ENCODE data around the gene SEMA3F.

SEMA3F gene

DNA sequence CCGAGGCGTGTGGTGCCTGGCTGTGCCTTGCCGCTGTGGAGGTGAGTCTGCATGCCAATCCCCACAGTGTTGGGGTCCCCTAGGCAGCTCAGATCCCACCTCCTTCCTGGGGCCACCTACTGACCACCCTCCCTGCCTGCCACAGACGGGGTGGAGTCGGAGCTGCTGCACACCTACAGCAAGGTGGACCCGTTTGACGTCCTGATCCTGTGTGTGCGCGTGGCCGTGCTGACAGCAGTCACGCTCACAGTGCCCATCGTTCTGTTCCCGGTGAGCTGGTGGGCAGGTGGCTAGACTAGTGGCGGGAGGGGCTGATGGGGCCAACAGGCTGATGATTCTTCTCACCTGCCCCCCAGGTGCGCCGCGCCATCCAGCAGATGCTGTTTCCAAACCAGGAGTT lies 63.3 kb downstream of the SEMA3F start:
- TF ChIP-seq EP300 (IDR thresholded peaks at IDR 0.05; ENCODE audit: borderline replicate concordance) (no peak), YY1 (IDR thresholded peaks at IDR 0.05; ENCODE audit: low read depth) (no peak), FOXM1 (IDR thresholded peaks at IDR 0.05; ENCODE audit: borderline replicate concordance, low read depth) (no peak), CREB1 (IDR thresholded peaks at IDR 0.05; ENCODE audit: low read depth) (no peak)

DNA sequence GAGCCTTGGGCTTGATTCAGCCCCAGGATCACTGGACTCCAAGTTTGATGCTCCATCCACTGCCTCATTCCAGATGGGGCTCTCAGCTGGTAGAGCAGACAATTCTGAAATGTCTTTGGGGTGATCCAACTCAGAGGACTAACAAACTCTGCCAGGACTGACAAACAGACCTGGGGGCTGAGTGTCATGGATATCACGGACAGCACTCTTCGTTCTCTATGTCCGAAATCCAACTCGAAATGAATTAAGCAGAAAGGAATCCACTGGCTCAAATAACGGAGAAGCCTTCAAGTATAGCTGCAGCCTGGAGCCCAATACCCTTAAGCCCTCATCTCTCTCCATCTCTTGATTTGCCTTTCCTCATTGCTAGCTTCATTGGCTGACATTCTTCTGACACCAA lies 64.2 kb downstream of the SEMA3F start:
- TF ChIP-seq, protein P1, sequence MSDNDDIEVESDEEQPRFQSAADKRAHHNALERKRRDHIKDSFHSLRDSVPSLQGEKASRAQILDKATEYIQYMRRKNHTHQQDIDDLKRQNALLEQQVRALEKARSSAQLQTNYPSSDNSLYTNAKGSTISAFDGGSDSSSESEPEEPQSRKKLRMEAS (IDR thresholded peaks at IDR 0.05) = no peak
- TF ChIP-seq NFIC (IDR thresholded peaks at IDR 0.05) = no peak
- no peak for TF ChIP-seq EGR1 (IDR thresholded peaks at IDR 0.05)
- no peak for TF ChIP-seq CEBPB (IDR thresholded peaks at IDR 0.05)
- no peak for TF ChIP-seq TEAD4 (IDR thresholded peaks at IDR 0.05)
- no peak for TF ChIP-seq CREB1 (IDR thresholded peaks at IDR 0.05; ENCODE audit: low read depth)
- TF ChIP-seq YY1 (IDR thresholded peaks at IDR 0.05; ENCODE audit: low read depth) = no peak
- TF ChIP-seq EP300 (IDR thresholded peaks at IDR 0.05; ENCODE audit: borderline replicate concordance) = no peak
- TF ChIP-seq, protein P2, sequence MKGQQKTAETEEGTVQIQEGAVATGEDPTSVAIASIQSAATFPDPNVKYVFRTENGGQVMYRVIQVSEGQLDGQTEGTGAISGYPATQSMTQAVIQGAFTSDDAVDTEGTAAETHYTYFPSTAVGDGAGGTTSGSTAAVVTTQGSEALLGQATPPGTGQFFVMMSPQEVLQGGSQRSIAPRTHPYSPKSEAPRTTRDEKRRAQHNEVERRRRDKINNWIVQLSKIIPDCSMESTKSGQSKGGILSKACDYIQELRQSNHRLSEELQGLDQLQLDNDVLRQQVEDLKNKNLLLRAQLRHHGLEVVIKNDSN (IDR thresholded peaks at IDR 0.05) = no peak
- TF ChIP-seq ZBTB7A (IDR thresholded peaks at IDR 0.05; ENCODE audit: low read depth) = no peak
- TF ChIP-seq TAF1 (IDR thresholded peaks at IDR 0.05; ENCODE audit: low read depth) = no peak
- no peak for TF ChIP-seq FOXM1 (IDR thresholded peaks at IDR 0.05; ENCODE audit: borderline replicate concordance, low read depth)
- TF ChIP-seq TCF12 (IDR thresholded peaks at IDR 0.05; ENCODE audit: low read depth) = no peak
- TF ChIP-seq, protein P3, sequence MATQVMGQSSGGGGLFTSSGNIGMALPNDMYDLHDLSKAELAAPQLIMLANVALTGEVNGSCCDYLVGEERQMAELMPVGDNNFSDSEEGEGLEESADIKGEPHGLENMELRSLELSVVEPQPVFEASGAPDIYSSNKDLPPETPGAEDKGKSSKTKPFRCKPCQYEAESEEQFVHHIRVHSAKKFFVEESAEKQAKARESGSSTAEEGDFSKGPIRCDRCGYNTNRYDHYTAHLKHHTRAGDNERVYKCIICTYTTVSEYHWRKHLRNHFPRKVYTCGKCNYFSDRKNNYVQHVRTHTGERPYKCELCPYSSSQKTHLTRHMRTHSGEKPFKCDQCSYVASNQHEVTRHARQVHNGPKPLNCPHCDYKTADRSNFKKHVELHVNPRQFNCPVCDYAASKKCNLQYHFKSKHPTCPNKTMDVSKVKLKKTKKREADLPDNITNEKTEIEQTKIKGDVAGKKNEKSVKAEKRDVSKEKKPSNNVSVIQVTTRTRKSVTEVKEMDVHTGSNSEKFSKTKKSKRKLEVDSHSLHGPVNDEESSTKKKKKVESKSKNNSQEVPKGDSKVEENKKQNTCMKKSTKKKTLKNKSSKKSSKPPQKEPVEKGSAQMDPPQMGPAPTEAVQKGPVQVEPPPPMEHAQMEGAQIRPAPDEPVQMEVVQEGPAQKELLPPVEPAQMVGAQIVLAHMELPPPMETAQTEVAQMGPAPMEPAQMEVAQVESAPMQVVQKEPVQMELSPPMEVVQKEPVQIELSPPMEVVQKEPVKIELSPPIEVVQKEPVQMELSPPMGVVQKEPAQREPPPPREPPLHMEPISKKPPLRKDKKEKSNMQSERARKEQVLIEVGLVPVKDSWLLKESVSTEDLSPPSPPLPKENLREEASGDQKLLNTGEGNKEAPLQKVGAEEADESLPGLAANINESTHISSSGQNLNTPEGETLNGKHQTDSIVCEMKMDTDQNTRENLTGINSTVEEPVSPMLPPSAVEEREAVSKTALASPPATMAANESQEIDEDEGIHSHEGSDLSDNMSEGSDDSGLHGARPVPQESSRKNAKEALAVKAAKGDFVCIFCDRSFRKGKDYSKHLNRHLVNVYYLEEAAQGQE (IDR thresholded peaks at IDR 0.05; ENCODE audit: low read depth) = no peak
- TF ChIP-seq RAD21 (IDR thresholded peaks at IDR 0.05; ENCODE audit: low read depth) = no peak

DNA sequence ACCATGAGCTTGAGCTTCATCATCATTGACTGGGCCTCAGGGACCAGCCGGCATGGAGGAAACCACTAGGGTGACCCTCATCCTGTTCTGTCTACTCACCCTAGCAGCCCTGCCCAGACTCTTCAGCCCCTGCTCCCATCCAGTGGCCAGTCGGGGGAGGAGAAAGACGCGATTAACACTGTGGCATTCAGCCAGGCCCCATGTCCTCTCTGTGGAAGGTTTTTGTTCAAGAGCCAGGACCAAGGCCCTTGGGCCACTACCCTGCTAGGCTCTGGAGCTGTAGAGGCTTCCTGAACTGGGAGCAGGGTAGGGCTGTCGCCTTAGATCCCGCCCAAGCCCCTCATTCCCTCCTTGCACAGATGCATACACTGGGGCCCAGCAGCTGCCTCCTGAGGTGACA lies 65.0 kb downstream of the SEMA3F start:
- TF ChIP-seq, protein P2 (IDR thresholded peaks at IDR 0.05) = no peak
- TF ChIP-seq EGR1 (IDR thresholded peaks at IDR 0.05) = no peak
- no peak for TF ChIP-seq CREB1 (IDR thresholded peaks at IDR 0.05; ENCODE audit: low read depth)
- TF ChIP-seq NFIC (IDR thresholded peaks at IDR 0.05) = no peak
- TF ChIP-seq FOXM1 (IDR thresholded peaks at IDR 0.05; ENCODE audit: borderline replicate concordance, low read depth) = no peak
- TF ChIP-seq CEBPB (IDR thresholded peaks at IDR 0.05) = no peak
- TF ChIP-seq RAD21 (IDR thresholded peaks at IDR 0.05; ENCODE audit: low read depth) = no peak
- TF ChIP-seq, protein P3 (IDR thresholded peaks at IDR 0.05; ENCODE audit: low read depth) = no peak
- TF ChIP-seq TCF12 (IDR thresholded peaks at IDR 0.05; ENCODE audit: low read depth) = no peak
- TF ChIP-seq TEAD4 (IDR thresholded peaks at IDR 0.05) = no peak
- TF ChIP-seq YY1 (IDR thresholded peaks at IDR 0.05; ENCODE audit: low read depth) = no peak
- TF ChIP-seq EP300 (IDR thresholded peaks at IDR 0.05; ENCODE audit: borderline replicate concordance) = no peak

DNA sequence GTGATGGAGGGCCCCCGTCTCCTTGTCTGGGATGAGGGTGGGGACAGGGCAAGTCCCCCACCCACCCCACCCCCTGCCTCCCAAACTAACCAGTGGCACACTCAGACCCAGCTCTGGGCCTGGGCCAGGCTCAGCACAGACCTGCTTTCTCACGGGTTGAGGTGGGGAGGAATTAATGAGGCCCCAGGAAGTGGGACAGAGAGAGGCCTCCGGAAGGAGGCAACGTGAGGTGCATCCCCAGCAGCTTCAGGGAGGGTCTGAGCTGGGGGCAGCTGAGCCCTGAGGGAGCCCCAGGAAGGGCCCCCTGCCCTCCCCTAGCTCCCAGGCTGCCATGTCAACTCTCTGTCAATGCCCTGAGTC lies 65.9 kb downstream of the SEMA3F start:
- TF ChIP-seq CREB1 (IDR thresholded peaks at IDR 0.05; ENCODE audit: low read depth) = no peak
- TF ChIP-seq CEBPB (IDR thresholded peaks at IDR 0.05) = no peak
- no peak for TF ChIP-seq YY1 (IDR thresholded peaks at IDR 0.05; ENCODE audit: low read depth)
- TF ChIP-seq, protein P2 (IDR thresholded peaks at IDR 0.05) = no peak
- TF ChIP-seq NFIC (IDR thresholded peaks at IDR 0.05) = no peak
- TF ChIP-seq RAD21 (IDR thresholded peaks at IDR 0.05; ENCODE audit: low read depth) = no peak
- TF ChIP-seq, protein P1 (IDR thresholded peaks at IDR 0.05) = no peak
- TF ChIP-seq TCF12 (IDR thresholded peaks at IDR 0.05; ENCODE audit: low read depth) = no peak
- no peak for TF ChIP-seq EP300 (IDR thresholded peaks at IDR 0.05; ENCODE audit: borderline replicate concordance)
- no peak for TF ChIP-seq TEAD4 (IDR thresholded peaks at IDR 0.05)
- TF ChIP-seq, protein P3 (IDR thresholded peaks at IDR 0.05; ENCODE audit: low read depth) = no peak
- no peak for TF ChIP-seq TAF1 (IDR thresholded peaks at IDR 0.05; ENCODE audit: low read depth)
- TF ChIP-seq EGR1 (IDR thresholded peaks at IDR 0.05) = no peak
- TF ChIP-seq ZBTB7A (IDR thresholded peaks at IDR 0.05; ENCODE audit: low read depth) = no peak
